Astrocyte of the cerebellum (primary cell): ENCODE data around the gene FBXO28.
A peak's percentile ranks its signal among the peaks of the same experiment; 100 is the strongest.

Source experiments
- DNase-seq: peaks from one replicate; pipeline ENCODE4 v3.0.0-alpha.2; 2011; ENCODE audit warnings: low read depth
- H3K4me3 ChIP-seq: 2 replicates; pipeline ENCODE4 v1.5.1; 2011; ENCODE audit warnings: mild to moderate bottlenecking, low read depth, low read length, moderate library complexity
- in situ Hi-C: cut with HindIII; loops from 2 replicates; pipeline ENCODE4 v1.10.0; 2017; ENCODE audit warnings: low sequenced_read_pairs
- TF ChIP-seq, protein P1 (sequence below): IDR thresholded peaks from 2 replicates; pipeline ENCODE4 v1.5.1; 2012; ENCODE audit warnings: low read length, low read depth, moderate library complexity, mild to moderate bottlenecking; ENCODE audit errors: missing control alignments

The FBXO28 gene

DNA sequence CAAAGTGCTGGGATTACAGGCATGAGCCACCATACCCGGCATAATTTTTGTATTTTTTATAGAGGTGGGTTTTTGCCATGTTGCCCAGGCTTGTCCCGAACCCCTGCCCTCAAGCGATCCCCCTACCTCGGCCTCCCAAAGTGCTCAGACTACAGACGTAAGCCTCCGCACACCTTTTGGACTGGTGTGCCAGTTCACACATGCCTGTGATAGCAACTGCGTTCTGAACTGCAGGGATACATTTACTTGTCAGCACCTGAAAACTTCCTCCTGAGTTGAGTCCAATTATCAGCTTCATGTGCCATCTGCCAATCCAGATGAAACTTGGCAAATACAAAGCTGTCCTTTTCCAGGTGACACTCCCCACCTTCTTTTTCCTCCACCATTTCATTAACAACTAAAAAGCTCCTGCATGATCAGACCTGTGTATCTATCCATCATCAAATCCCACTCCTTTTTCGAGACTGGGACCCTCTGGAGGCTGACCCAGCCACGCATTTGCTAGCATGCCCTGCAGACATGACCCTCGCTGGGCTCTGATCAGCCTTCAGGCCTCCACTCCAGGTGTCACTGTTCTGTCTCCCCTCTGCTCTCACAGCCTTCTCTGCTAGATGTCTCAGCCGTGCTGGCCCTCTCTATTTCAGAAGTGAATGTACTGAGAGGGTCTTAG, 67.0 kb downstream of the FBXO28 start:
- TF ChIP-seq, protein P1, sequence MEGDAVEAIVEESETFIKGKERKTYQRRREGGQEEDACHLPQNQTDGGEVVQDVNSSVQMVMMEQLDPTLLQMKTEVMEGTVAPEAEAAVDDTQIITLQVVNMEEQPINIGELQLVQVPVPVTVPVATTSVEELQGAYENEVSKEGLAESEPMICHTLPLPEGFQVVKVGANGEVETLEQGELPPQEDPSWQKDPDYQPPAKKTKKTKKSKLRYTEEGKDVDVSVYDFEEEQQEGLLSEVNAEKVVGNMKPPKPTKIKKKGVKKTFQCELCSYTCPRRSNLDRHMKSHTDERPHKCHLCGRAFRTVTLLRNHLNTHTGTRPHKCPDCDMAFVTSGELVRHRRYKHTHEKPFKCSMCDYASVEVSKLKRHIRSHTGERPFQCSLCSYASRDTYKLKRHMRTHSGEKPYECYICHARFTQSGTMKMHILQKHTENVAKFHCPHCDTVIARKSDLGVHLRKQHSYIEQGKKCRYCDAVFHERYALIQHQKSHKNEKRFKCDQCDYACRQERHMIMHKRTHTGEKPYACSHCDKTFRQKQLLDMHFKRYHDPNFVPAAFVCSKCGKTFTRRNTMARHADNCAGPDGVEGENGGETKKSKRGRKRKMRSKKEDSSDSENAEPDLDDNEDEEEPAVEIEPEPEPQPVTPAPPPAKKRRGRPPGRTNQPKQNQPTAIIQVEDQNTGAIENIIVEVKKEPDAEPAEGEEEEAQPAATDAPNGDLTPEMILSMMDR, result no peak
- in situ Hi-C loops, result no loop called here
- no peak overlapping the region for H3K4me3 ChIP-seq
- no peak for DNase-seq

DNA sequence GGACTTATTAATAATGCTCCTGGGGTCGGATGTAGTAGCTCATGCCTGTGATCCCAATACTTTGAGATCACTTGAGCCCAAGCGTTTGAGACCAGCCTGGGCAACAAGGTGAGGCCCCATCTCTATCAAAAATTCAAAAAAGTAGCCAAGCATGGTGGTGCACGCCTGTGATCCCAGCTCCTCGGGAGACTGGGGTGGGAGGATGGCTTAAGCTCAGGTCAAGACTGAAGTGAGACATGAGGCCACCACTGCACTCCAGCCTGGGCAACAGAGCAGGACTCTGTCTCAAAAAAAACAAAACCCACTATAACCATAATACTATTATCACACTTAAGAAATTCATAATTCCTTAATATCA, 67.5 kb downstream of the FBXO28 start:
- TF ChIP-seq, protein P1, result no peak
- H3K4me3 ChIP-seq, result no peak overlapping the region
- in situ Hi-C loops, result no loop called here
- no peak for DNase-seq

DNA sequence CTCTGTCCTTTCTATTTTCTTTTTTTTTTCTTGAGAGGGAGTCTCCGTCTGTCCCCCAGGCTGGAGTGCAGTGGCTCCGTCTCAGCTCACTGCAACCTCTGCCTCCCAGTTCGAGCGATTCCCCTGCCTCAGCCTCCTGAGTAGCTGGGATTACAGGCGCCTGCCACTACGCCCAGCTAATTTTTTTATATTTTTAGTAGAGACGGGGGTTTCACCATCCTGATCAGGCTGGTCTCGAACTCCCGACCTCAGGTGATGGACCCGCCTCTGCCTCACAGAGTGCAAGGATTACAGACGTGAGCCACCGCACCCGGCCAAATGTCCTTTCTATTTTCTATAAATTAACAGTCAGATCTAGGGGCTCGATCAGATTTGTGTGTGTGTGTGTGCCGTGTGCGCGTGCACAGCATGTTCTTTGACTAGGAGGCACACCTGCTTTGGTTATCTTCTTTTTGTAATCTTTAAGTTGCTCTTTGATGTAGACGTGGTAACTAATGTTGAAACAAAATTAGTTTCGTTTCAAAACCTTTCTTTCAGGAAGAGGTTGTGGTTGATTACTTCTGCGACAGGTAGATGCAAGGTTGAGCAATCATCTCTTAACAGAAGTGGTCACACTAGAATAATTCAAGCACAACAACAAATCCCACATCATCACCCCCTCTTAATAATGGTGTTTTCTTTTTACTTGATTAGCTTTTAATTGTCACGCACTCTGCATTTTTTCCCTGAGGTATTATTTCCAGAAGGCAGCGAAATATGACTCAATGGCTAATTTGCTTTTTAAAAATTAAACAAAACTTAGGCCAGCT, 68.3 kb downstream of the FBXO28 start:
- no peak for DNase-seq
- peak overlapping the region; percentile 88 for H3K4me3 ChIP-seq
- TF ChIP-seq, protein P1, result no peak
- in situ Hi-C loops, result no loop called here

DNA sequence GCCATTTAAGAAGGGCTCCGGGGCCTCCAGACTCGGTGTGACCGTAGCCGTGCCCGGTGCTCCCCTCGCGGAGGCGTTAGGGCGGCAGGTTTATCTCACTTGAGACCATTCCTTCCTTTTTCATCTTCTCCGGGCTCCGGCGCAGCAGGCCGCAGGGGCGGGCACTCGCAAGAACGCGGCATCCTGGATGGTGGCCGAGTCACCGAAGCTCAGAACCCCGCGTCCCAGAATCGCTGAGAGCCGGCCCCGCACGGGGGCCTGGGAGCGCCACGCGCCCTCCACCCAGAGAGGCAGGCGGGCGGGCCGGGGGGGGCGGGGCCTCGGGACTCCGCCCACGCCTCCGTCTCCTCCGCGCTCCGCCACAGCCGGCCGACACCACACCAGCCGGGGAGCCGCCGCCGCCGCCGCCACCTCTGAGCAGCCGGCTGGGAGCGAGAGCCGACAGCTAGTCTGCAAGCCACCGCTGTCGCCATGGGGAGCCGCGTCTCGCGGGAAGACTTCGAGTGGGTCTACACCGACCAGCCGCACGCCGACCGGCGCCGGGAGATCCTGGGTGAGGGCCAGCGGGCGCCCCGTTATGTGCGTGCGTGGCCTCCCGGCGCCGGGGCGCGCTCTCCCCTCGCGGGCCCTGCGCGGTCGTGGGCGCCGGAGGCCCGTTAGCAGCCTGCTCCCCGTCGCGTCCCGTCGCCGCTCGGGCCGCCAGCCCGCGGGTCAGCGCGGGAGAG, 69.1 kb downstream of the FBXO28 start, which contains the start of gene DEGS1:
DEGS1 (plus strand) TSS at position 375 of the 725 bp plus-strand sequence; CDS start at position 472, 97 bp downstream.
- in situ Hi-C loops, result no loop called here
- TF ChIP-seq, protein P1, result no peak
- DNase-seq, result no peak
- peak within 1 kb of the TSS; percentile 88 for H3K4me3 ChIP-seq

DNA sequence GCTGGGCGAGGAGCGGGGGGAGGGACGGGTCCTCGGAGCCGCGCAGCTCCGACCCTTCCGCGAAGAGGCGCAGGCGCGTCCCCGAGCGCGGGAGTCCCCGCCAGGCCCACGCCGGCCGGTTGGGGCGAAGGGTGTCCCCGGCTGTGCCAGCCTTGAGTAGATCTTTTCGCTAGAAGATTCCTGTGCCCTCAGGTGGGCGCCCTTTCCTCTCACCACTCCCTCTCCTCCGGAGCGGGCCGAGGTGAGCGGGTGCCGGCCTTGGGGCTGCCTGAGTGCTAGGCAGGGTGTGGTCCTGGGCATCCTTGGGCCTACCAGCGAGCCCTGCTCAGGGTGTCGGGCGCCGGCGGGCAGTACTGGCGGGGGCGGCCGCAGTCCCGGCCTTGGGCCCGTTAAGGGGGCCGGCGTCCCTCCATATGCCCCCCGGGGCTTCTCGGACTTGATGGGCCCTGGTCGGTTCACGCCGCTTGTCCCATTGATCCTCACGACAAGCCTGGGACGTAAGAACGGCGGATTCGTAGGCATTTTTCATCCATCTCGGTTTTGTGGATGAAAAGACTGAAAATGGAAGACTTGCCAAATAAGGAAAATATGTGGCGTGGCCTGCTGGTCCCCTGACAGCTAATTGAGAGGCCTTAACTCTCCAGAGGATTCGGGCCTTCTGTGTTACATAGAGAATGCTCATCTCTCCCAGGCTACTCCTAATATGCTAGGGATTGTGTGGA, 69.8 kb downstream of the FBXO28 start:
- TF ChIP-seq, protein P1, result no peak
- in situ Hi-C loops, result no loop called here

DNA sequence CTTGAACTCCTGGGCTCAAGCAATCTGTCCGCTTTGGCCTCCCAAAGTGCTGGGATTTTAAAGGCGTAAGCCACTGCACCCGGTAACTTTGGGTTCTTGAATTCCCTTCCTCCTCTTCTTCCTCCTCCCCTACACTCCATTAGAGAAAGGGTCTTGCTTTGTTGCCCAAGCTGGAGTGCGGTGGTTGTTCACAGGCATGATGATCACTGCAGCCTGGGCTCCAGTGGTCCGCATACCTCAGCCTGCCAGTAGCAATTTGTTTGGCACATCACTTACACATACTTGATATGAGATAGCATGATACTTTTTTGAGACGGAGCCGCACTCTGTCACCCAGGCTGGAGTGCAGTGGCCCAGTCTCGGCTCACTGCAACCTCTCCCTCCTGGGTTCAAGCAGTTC, 71.3 kb downstream of the FBXO28 start:
- H3K4me3 ChIP-seq, result peak overlapping the region; percentile 7
- TF ChIP-seq, protein P1, result no peak
- no peak for DNase-seq
- in situ Hi-C loops, result no loop called here

More for the DNA sequence above, 69.8 kb downstream of the FBXO28 start:
- no peak for DNase-seq
- H3K4me3 ChIP-seq, result peak overlapping the region; percentile 88
